Mucosa of descending colon (tissue), 3 donors: ENCODE data around the gene MRS2. TPM values are rescaled to one million over a fixed set of nuclear protein-coding genes. Genes with fewer than 3 reads are reported as not detected.
"Not testable (repeated sequence)": the region's sequence is repeated elsewhere in the genome, so short reads cannot be mapped to it uniquely, and the experiment has no call there.

Source experiments
- ATAC-seq: fragments of 200-7000 bp; cut with Tn5 transposase; one replicate; pipeline ENCODE4 v1.9.1; 2020; ENCODE audit warnings: mild to moderate bottlenecking, moderate library complexity
- DNase-seq, 3 donors: peaks; one replicate each; pipeline ENCODE4 v3.0.0-alpha.2; 2020
- H3K36me3 ChIP-seq: fragments of 200-600 bp; one replicate; pipeline ENCODE4 v1.8.0; 2021; ENCODE audit warnings: low read depth, mild to moderate bottlenecking
- H3K4me1 ChIP-seq: fragments of 200-600 bp; one replicate; pipeline ENCODE4 v1.8.0; 2021; ENCODE audit warnings: low read depth, mild to moderate bottlenecking
- H3K4me3 ChIP-seq: fragments of 200-600 bp; one replicate; pipeline ENCODE4 v1.8.0; 2021; ENCODE audit warnings: mild to moderate bottlenecking
- H3K9me3 ChIP-seq: fragments of 200-600 bp; one replicate; pipeline ENCODE4 v1.8.0; 2021; ENCODE audit warnings: mild to moderate bottlenecking
- intact Hi-C, 2 donors: fragments of 100-400 bp; cut with DNase I in 1 of 2; cut with micrococcal nuclease in 1 of 2; formaldehyde crosslinking; loops; one replicate each; pipeline versions ENCODE4 v1.11.0 to v1.11.1; 2022; cut with DNase I, micrococcal nuclease
- total RNA-seq, 3 donors: library from RNA; stranded (reverse); fragmentation: NEBNext Ultra II Directional in 2 of 3; extraction: Animal tissue kit (Norgen Biotek cat#: 25700) in 2 of 3; gene quantifications; one replicate each; pipeline versions ENCODE4 v1.2.1 to v1.2.4, GENCODE V29; 2021 to 2023
- TF ChIP-seq, protein P1 (sequence below): fragments of 200-600 bp; IDR thresholded peaks from one replicate; pipeline ENCODE4 v1.8.0; 2022; ENCODE audit warnings: antibody characterized with exemption, mild to moderate bottlenecking
- donor health status: DM: no; HTN: no; CAD: no; lungs with moderate emphysema.
- donor health status: DM: no; HTN: no; CAD: no.
- donor health status: DM: no; HTN: yes; CAD: no.

The MRS2 gene
- total RNA-seq, 3 donors from 2014 or later: 25.4 to 32.1 (median 28.9) TPM

- TF ChIP-seq, protein P1, sequence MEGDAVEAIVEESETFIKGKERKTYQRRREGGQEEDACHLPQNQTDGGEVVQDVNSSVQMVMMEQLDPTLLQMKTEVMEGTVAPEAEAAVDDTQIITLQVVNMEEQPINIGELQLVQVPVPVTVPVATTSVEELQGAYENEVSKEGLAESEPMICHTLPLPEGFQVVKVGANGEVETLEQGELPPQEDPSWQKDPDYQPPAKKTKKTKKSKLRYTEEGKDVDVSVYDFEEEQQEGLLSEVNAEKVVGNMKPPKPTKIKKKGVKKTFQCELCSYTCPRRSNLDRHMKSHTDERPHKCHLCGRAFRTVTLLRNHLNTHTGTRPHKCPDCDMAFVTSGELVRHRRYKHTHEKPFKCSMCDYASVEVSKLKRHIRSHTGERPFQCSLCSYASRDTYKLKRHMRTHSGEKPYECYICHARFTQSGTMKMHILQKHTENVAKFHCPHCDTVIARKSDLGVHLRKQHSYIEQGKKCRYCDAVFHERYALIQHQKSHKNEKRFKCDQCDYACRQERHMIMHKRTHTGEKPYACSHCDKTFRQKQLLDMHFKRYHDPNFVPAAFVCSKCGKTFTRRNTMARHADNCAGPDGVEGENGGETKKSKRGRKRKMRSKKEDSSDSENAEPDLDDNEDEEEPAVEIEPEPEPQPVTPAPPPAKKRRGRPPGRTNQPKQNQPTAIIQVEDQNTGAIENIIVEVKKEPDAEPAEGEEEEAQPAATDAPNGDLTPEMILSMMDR: no peak
- Histone ChIP-seq H3K4me3 (no peak overlapping the region), H3K9me3 (no peaks in the 10 kb centered on the region), H3K36me3 (no peaks in the 10 kb centered on the region), H3K4me1 (no peaks in the 10 kb centered on the region)
- intact Hi-C loops: no loop called here
- DNase-seq (no peak), ATAC-seq (no peak)
These were observed 7.8 kb upstream of the MRS2 start for GRCh38 chr6:24394780-24395437.

DNA sequence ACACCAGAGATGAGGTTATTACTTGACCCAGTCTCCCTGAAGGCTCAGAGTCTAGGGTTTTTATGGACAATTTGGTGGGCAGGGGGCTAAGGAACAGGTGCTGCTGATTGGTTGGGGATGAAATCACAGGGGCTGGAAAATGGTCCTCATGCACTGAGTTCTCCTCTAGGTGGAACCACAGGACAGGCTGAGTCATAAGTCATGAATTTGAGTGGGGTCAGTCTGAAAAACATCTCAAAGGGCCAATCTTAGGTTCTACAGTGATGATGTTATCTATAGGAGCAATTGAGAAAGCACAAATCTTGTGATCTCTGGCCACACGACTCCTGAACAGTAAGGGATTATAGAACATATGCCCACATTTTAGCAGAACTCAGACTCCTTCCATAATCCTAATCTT is 5.9 kb upstream of the MRS2 start:
- H3K4me1 ChIP-seq: no peaks in the 10 kb centered on the region
- DNase-seq (no peak), ATAC-seq (no peak)
- no peaks in the 10 kb centered on the region for H3K36me3 ChIP-seq
- TF ChIP-seq, protein P1: no peak
- H3K4me3 ChIP-seq: no peak overlapping the region
- H3K9me3 ChIP-seq: no peaks in the 10 kb centered on the region
- intact Hi-C loops: no loop called here

GRCh38 chr6:24397631-24398030 is 5.1 kb upstream of the MRS2 start:
- ATAC-seq: no peak
- intact Hi-C loops: no loop called here

GRCh38 chr6:24400045-24401039 is 2.4 kb upstream of the MRS2 start:
- peaks cover 11% of the 10 kb centered on the region for H3K4me1 ChIP-seq
- H3K36me3 ChIP-seq, H3K4me3 ChIP-seq, intact Hi-C loops, ATAC-seq, H3K9me3 ChIP-seq, DNase-seq: not testable (repeated sequence)

More at GRCh38 chr6:24397631-24398030, 5.1 kb upstream of the MRS2 start:
- Histone ChIP-seq H3K4me1 (no peaks in the 10 kb centered on the region), H3K4me3 (no peak overlapping the region), H3K9me3 (no peaks in the 10 kb centered on the region), H3K36me3 (no peaks in the 10 kb centered on the region)
- TF ChIP-seq, protein P1: no peak
- DNase-seq: no peak

GRCh38 chr6:24401458-24401857 is 1.3 kb upstream of the MRS2 start:
- ATAC-seq (no peak), DNase-seq (no peak)
- TF ChIP-seq, protein P1: no peak
- no peaks in the 10 kb centered on the region for H3K9me3 ChIP-seq
- intact Hi-C loops: no loop called here
- peaks cover 11% of the 10 kb centered on the region for H3K4me1 ChIP-seq
- H3K36me3 ChIP-seq: no peaks in the 10 kb centered on the region
- H3K4me3 ChIP-seq: no peak overlapping the region

- no peaks in the 10 kb centered on the region for H3K9me3 ChIP-seq
- intact Hi-C loops: no loop called here
- peak overlapping the region; percentile 92 for H3K4me3 ChIP-seq
- H3K4me1 ChIP-seq: peaks cover 11% of the 10 kb centered on the region
- DNase-seq: no peak
- ATAC-seq: no peak
- H3K36me3 ChIP-seq: no peaks in the 10 kb centered on the region
- TF ChIP-seq, protein P1: no peak
These were observed 727 bp downstream of the MRS2 start for GRCh38 chr6:24403501-24403824.
